B cell (primary cell): ENCODE measurements around the gene COL13A1. TPM values are rescaled to one million over a fixed set of nuclear protein-coding genes. Genes with fewer than 3 reads are reported as not detected.

Experiments
- ATAC-seq: fragments of 200-7000 bp; cut with Tn5 transposase; one replicate; pipeline ENCODE4 v1.10.0; 2021; ENCODE audit warnings: low read depth, mild to moderate bottlenecking, moderate number of reproducible peaks, moderate library complexity
- CTCF ChIA-PET: fragments of 350-600 bp; sonication (Branson Sonifier 250); formaldehyde crosslinking; loops from one replicate; lab custom pipeline; 2021; ENCODE audit warnings: antibody characterized with exemption, inconsistent platforms; lab: Charles Lee
- POLR2A ChIA-PET: fragments of 350-600 bp; sonication (Branson Sonifier 250); formaldehyde crosslinking; loops from one replicate; lab custom pipeline; 2021; ENCODE audit warnings: antibody characterized with exemption; lab: Charles Lee
- DNase-seq: peaks from one replicate; pipeline ENCODE4 v3.0.0; 2013
- H2AFZ ChIP-seq: 2 replicates; pipeline ENCODE4 v1.6.1; 2012; ENCODE audit warnings: mild to moderate bottlenecking, low read depth, low read length; ENCODE audit not compliant: insufficient read depth, poor library complexity, severe bottlenecking
- H3K27ac ChIP-seq, 2 donors: 1 replicate in 1 of 2; 2 replicates in 1 of 2; pipeline ENCODE4 v1.5.1; 2012 to 2013; ENCODE audit warnings: low read length in 2 of 2, mild to moderate bottlenecking in 2 of 2, moderate library complexity in 1 of 2
- H3K27me3 ChIP-seq, 4 experiments: fragments of 200-600 bp in 1 of 4; sonication (generic) in 1 of 4; replicated peaks in 1 of 4; 1 replicate in 2 of 4; 2 replicates in 2 of 4; pipeline versions ENCODE4 v1.6.1 to v1.7.0; 2013 to 2016; ENCODE audit warnings: low read length in 3 of 4, mild to moderate bottlenecking in 2 of 4, mixed read lengths in 1 of 4, moderate library complexity in 1 of 4; ENCODE audit not compliant: insufficient read depth in 4 of 4, control insufficient read depth in 3 of 4; ENCODE audit errors: control extremely low read depth in 1 of 4
- H3K36me3 ChIP-seq, 2 experiments: replicated peaks in 1 of 2; 1 replicate in 1 of 2; 2 replicates in 1 of 2; pipeline versions ENCODE4 v1.6.1 to v1.7.1; 2013; ENCODE audit warnings: low read length in 1 of 2; ENCODE audit not compliant: insufficient read depth in 2 of 2, control insufficient read depth in 1 of 2; ENCODE audit errors: control extremely low read depth in 1 of 2, extremely low read depth in 1 of 2
- H3K4me1 ChIP-seq, 2 donors: fragments of 200-600 bp in 1 of 2; sonication (generic) in 1 of 2; 1 replicate in 1 of 2; 2 replicates in 1 of 2; pipeline versions ENCODE4 v1.5.1 to v1.6.1; 2013 to 2017; ENCODE audit warnings: low read length in 2 of 2; ENCODE audit not compliant: control insufficient read depth in 2 of 2, insufficient read depth in 2 of 2
- H3K4me2 ChIP-seq: replicated peaks from 2 replicates; pipeline ENCODE3; 2012; ENCODE audit warnings: mild to moderate bottlenecking, low read depth, low read length; ENCODE audit not compliant: poor library complexity, severe bottlenecking
- H3K4me3 ChIP-seq, 5 experiments: fragments of 200-600 bp in 1 of 5; sonication (generic) in 1 of 5; 1 replicate in 3 of 5; 2 replicates in 2 of 5; pipeline versions ENCODE4 v1.5.1 to v1.7.0; 2011 to 2016; ENCODE audit warnings: low read length in 4 of 5, mild to moderate bottlenecking in 4 of 5, low read depth in 2 of 5, control low read depth in 1 of 5, moderate library complexity in 1 of 5; ENCODE audit not compliant: insufficient read depth in 1 of 5; ENCODE audit errors: control extremely low read depth in 1 of 5, extremely low read depth in 1 of 5
- H3K79me2 ChIP-seq: fragments of 200-600 bp; sonication (generic); one replicate; pipeline ENCODE4 v1.6.0; 2016; ENCODE audit warnings: low read length; ENCODE audit not compliant: control insufficient read depth, insufficient read depth
- H3K9ac ChIP-seq: fragments of 200-600 bp; sonication (generic); 2 replicates; pipeline ENCODE4 v1.6.1; 2017; ENCODE audit warnings: mild to moderate bottlenecking, low read length, moderate library complexity
- H3K9me3 ChIP-seq, 3 donors: one replicate each; pipeline versions ENCODE4 v1.6.1 to v1.7.1; 2013; ENCODE audit warnings: low read length in 2 of 3; ENCODE audit not compliant: control insufficient read depth in 2 of 3, insufficient read depth in 1 of 3; ENCODE audit errors: control extremely low read depth in 1 of 3
- H4K20me1 ChIP-seq: 2 replicates; pipeline ENCODE4 v1.6.0; 2012; ENCODE audit warnings: mild to moderate bottlenecking, low read length; ENCODE audit not compliant: insufficient read depth, control insufficient read depth, poor library complexity, severe bottlenecking
- H3K27ac Mint-ChIP-seq: one replicate; pipeline ENCODE4 v1.8.0; 2021; ENCODE audit warnings: mixed read lengths
- H3K27me3 Mint-ChIP-seq: one replicate; pipeline ENCODE4 v1.8.0; 2021; ENCODE audit warnings: mixed read lengths
- H3K4me1 Mint-ChIP-seq: one replicate; pipeline ENCODE4 v1.8.0; 2021; ENCODE audit warnings: mixed read lengths
- H3K4me3 Mint-ChIP-seq: one replicate; pipeline ENCODE4 v1.8.0; 2021; ENCODE audit warnings: mixed read lengths
- H3K9me3 Mint-ChIP-seq: one replicate; pipeline ENCODE4 v1.8.0; 2022; ENCODE audit warnings: mixed read lengths; ENCODE audit not compliant: insufficient read depth
- EZH2 ChIP-seq: IDR thresholded peaks from 2 replicates; pipeline ENCODE4 v1.6.1; 2012; ENCODE audit warnings: borderline replicate concordance, low read depth, mild to moderate bottlenecking, moderate library complexity, low read length; ENCODE audit not compliant: insufficient read depth, poor library complexity, severe bottlenecking
- WGBS: methylation state at CpG from one replicate; pipeline ENCODE4 v1.1.5; 2013; ENCODE audit warnings: missing lambda C conversion rate; ENCODE audit not compliant: insufficient coverage; 5-methylcytosine and 5-hydroxymethylcytosine counted together
- intact Hi-C: fragments of 100-400 bp; cut with micrococcal nuclease; formaldehyde crosslinking; loops from one replicate; pipeline ENCODE4 v1.10.0; 2022
- polyA plus RNA-seq: library from polyadenylated mRNA; depleted of rRNA; stranded (reverse); fragments of >200 nt; gene quantifications from 2 replicates; pipeline ENCODE4 v1.2.3, GENCODE V29; 2012
- total RNA-seq, 2 donors: library from RNA; stranded (reverse); fragments of 120-200 nt in 1 of 2; gene quantifications; 1 replicate in 1 of 2; 2 replicates in 1 of 2; pipeline versions ENCODE4 v1.2.3 to v1.2.4, GENCODE V29; 2013 to 2022
- TF ChIP-seq, protein P1 (sequence below): fragments of 200-600 bp; IDR thresholded peaks from one replicate; pipeline ENCODE4 v1.8.0; 2022; ENCODE audit warnings: antibody characterized with exemption, mild to moderate bottlenecking

Gene COL13A1
- total and polyA plus RNA-seq, 2 donors (not counting 1 experiment from before 2014, with no cell fraction given) = not detected

DNA sequence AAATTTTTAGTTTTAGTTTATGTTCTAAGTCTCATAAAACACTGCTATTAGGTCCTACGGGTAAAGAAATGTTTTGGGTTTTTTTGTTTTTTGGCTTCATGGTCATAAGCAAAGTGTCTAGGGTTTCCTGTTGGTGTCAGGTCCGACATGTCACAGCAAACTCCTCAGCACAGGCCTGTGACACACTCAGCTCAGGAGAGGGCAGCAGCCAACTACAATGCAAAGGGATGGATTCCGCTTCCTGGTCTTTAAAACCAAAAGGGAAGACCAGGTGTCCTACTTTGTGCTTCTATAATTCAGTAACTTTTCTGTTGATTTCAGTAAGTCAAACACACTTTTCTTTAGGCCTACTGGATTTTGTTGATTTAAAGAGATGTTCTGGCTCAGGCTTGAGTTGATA is 167.1 kb downstream of the COL13A1 start:
- ChIA-PET CTCF (no interaction called here), POLR2A (no interaction called here)
- no peaks in the 10 kb centered on the region for H3K9me3 ChIP-seq
- H3K27me3 Mint-ChIP-seq = peaks cover 20% of the 10 kb centered on the region
- peaks cover 0 to 3% (median 0%) of the 10 kb centered on the region in 4 experiments for H3K27me3 ChIP-seq
- WGBS = 68% methylated on average over 2 of the region's 3 CpGs
- no peak overlapping the region for H3K4me3 Mint-ChIP-seq
- H3K4me1 Mint-ChIP-seq = no peaks in the 10 kb centered on the region
- no peaks in the 10 kb centered on the region for H4K20me1 ChIP-seq
- TF ChIP-seq, protein P1, sequence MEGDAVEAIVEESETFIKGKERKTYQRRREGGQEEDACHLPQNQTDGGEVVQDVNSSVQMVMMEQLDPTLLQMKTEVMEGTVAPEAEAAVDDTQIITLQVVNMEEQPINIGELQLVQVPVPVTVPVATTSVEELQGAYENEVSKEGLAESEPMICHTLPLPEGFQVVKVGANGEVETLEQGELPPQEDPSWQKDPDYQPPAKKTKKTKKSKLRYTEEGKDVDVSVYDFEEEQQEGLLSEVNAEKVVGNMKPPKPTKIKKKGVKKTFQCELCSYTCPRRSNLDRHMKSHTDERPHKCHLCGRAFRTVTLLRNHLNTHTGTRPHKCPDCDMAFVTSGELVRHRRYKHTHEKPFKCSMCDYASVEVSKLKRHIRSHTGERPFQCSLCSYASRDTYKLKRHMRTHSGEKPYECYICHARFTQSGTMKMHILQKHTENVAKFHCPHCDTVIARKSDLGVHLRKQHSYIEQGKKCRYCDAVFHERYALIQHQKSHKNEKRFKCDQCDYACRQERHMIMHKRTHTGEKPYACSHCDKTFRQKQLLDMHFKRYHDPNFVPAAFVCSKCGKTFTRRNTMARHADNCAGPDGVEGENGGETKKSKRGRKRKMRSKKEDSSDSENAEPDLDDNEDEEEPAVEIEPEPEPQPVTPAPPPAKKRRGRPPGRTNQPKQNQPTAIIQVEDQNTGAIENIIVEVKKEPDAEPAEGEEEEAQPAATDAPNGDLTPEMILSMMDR = no peak
- no peak for TF ChIP-seq EZH2
- H3K27ac ChIP-seq = no peak overlapping the region
- no peak overlapping the region for H3K9ac ChIP-seq
- no peak for ATAC-seq
- no peak overlapping the region for H2AFZ ChIP-seq
- H3K4me3 ChIP-seq = no peak overlapping the region
- no peaks in the 10 kb centered on the region for H3K79me2 ChIP-seq
- no peak overlapping the region for H3K27ac Mint-ChIP-seq
- intact Hi-C loops = no loop called here
- no peaks in the 10 kb centered on the region for H3K36me3 ChIP-seq
- H3K4me1 ChIP-seq = no peaks in the 10 kb centered on the region
- no peak overlapping the region for H3K4me2 ChIP-seq
- H3K9me3 Mint-ChIP-seq = no peaks in the 10 kb centered on the region
- DNase-seq = no peak

DNA sequence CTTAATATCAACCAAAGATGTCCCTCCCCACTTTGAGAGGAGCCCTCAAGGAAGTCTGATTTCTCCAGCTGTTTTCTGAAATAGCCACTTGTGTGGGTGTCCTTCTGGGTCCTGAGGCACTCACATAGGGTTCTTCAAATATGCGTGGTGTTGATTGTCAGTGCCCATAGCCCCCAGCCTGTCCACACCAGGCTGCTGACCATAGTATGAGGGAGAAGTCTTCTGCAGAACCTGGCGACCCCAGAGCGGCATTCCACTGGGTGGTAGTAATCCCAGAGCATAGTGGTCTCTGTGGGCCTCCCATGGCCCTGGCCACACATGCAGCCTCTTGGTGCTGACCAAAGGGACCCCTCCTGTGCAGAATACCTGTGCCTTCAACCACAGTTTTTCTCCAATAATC is 168.3 kb downstream of the COL13A1 start:
- intact Hi-C loops = no loop called here
- no peak overlapping the region for H3K4me3 ChIP-seq

More for the DNA sequence above, 168.3 kb downstream of the COL13A1 start:
- Mint-ChIP-seq H3K27ac (no peak overlapping the region), H3K27me3 (peaks cover 32% of the 10 kb centered on the region), H3K9me3 (no peaks in the 10 kb centered on the region), H3K4me3 (no peak overlapping the region), H3K4me1 (no peaks in the 10 kb centered on the region)
- Histone ChIP-seq H3K9me3 (no peaks in the 10 kb centered on the region), H3K36me3 (no peaks in the 10 kb centered on the region), H3K4me1 (no peaks in the 10 kb centered on the region), H3K79me2 (no peaks in the 10 kb centered on the region), H3K27ac (no peak overlapping the region), H3K9ac (no peak overlapping the region), H4K20me1 (no peaks in the 10 kb centered on the region), H3K4me2 (no peak overlapping the region), H3K27me3 (peaks cover 0 to 3% (median 0%) of the 10 kb centered on the region in 4 experiments), H2AFZ (no peak overlapping the region)
- ATAC-seq (no peak), DNase-seq (no peak)
- POLR2A ChIA-PET = no interaction called here
- 93% methylated on average over 2 of the region's 3 CpGs for WGBS
- CTCF ChIA-PET = no interaction called here
- TF ChIP-seq EZH2 = no peak
- TF ChIP-seq, protein P1 = no peak
